H1 (cell line): ENCODE data around the gene MAP3K15. TPM values are rescaled to one million over a fixed set of nuclear protein-coding genes. Genes with fewer than 3 reads are reported as not detected.

Experiments
- SIRT6 ChIP-seq: IDR thresholded peaks from one replicate; pipeline ENCODE4 v1.7.1; 2012; ENCODE audit warnings: low read length, inconsistent platforms
- ZNF274 ChIP-seq: IDR thresholded peaks from 2 replicates; pipeline ENCODE4 v1.7.0; 2012; ENCODE audit warnings: low read length, borderline replicate concordance; ENCODE audit errors: extremely low read depth
- polyA plus RNA-seq, 7 experiments: library from polyadenylated mRNA; depleted of rRNA in 3 of 7; stranded (reverse) in 5 of 7; unstranded in 2 of 7; fragments of >200 nt in 5 of 7; fragments of 200-250 nt in 2 of 7; gene quantifications; 1 replicate in 5 of 7; 2 replicates in 1 of 7; 4 replicates in 1 of 7; pipeline versions ENCODE4 v1.2.1 to v1.2.3, GENCODE V29; 2011 to 2013; ENCODE audit warnings: missing spikeins in 2 of 7, mixed read lengths in 2 of 7
- total RNA-seq: library from RNA; stranded (reverse); fragmentation: NEBNext Ultra II Directional; extraction: Animal tissue kit (Norgen Biotek cat#: 25700); gene quantifications from 2 replicates; pipeline ENCODE4 v1.2.1, GENCODE V29; 2021

The MAP3K15 gene
- total and polyA plus RNA-seq, 2 of the 8 experiments (the other 6 are each of a cell fraction or from before 2014, with no cell fraction given): 1.8 to 2.4 TPM

GRCh38 chrX:19487520-19488200 is 27.6 kb downstream of the MAP3K15 start (continued):
- TF ChIP-seq ZNF274: no peak
- no peak for TF ChIP-seq SIRT6
- TF ChIP-seq, all 59 proteins: peak for 0
